ENCODE measurements around the gene ANTXR2.

ANTXR2 gene

GRCh38 chr4:80081566-80081965, 8.5 kb upstream of the ANTXR2 start:
- Mint-ChIP-seq H3K36me3 (ENCODE audit: low read depth) (no peaks in the 10 kb centered on the region), H3K4me3 (no peak overlapping the region), H3K4me1 (peaks cover 22% of the 10 kb centered on the region), H3K27ac (no peak overlapping the region), H3K9me3 (no peaks in the 10 kb centered on the region), H3K27me3 (no peaks in the 10 kb centered on the region)
- no peak for DNase-seq
- ATAC-seq = peak; percentile 56

- peaks cover 42% of the 10 kb centered on the region for H3K4me1 Mint-ChIP-seq
- ATAC-seq (no peak), DNase-seq (no peak)
- H3K27ac Mint-ChIP-seq = no peak overlapping the region
- H3K27me3 Mint-ChIP-seq = no peaks in the 10 kb centered on the region
- H3K4me3 Mint-ChIP-seq = no peak overlapping the region
- no peaks in the 10 kb centered on the region for H3K9me3 Mint-ChIP-seq
- H3K36me3 Mint-ChIP-seq (ENCODE audit: low read depth) = no peaks in the 10 kb centered on the region
Observed at GRCh38 chr4:80079255-80079923, 6.4 kb upstream of the ANTXR2 start.

GRCh38 chr4:80078346-80079092, 5.5 kb upstream of the ANTXR2 start:
- no peaks in the 10 kb centered on the region for H3K36me3 Mint-ChIP-seq (ENCODE audit: low read depth)
- ATAC-seq (no peak), DNase-seq (no peak)
- H3K27me3 Mint-ChIP-seq = no peaks in the 10 kb centered on the region
- no peak overlapping the region for H3K4me3 Mint-ChIP-seq
- H3K9me3 Mint-ChIP-seq = no peaks in the 10 kb centered on the region
- H3K27ac Mint-ChIP-seq = no peak overlapping the region
- H3K4me1 Mint-ChIP-seq = peaks cover 51% of the 10 kb centered on the region

- no peak for DNase-seq
- Mint-ChIP-seq H3K36me3 (ENCODE audit: low read depth) (no peaks in the 10 kb centered on the region), H3K4me3 (no peak overlapping the region), H3K27me3 (no peaks in the 10 kb centered on the region), H3K27ac (peak overlapping the region; percentile 37), H3K9me3 (no peaks in the 10 kb centered on the region), H3K4me1 (peaks cover 57% of the 10 kb centered on the region)
- peak; percentile 64 for ATAC-seq
Observed at GRCh38 chr4:80077639-80078038, 4.6 kb upstream of the ANTXR2 start.

GRCh38 chr4:80076681-80077080, 3.7 kb upstream of the ANTXR2 start:
- peak overlapping the region; percentile 67 for H3K27ac Mint-ChIP-seq
- H3K27me3 Mint-ChIP-seq = peaks cover 2% of the 10 kb centered on the region
- H3K9me3 Mint-ChIP-seq = no peaks in the 10 kb centered on the region
- peaks cover 63% of the 10 kb centered on the region for H3K4me1 Mint-ChIP-seq
- ATAC-seq (no peak), DNase-seq (no peak)
- H3K4me3 Mint-ChIP-seq = no peak overlapping the region
- H3K36me3 Mint-ChIP-seq (ENCODE audit: low read depth) = no peaks in the 10 kb centered on the region

GRCh38 chr4:80075995-80076675, 3.1 kb upstream of the ANTXR2 start:
- Mint-ChIP-seq H3K36me3 (ENCODE audit: low read depth) (peaks cover 3% of the 10 kb centered on the region), H3K4me1 (peaks cover 67% of the 10 kb centered on the region), H3K9me3 (no peaks in the 10 kb centered on the region), H3K27ac (peak overlapping the region; percentile 67), H3K4me3 (no peak overlapping the region), H3K27me3 (peaks cover 4% of the 10 kb centered on the region)
- ATAC-seq (no peak), DNase-seq (no peak)

GRCh38 chr4:80074651-80075050, 1.6 kb upstream of the ANTXR2 start:
- H3K4me3 Mint-ChIP-seq = no peak overlapping the region
- no peak for DNase-seq
- H3K4me1 Mint-ChIP-seq = peaks cover 81% of the 10 kb centered on the region
- H3K9me3 Mint-ChIP-seq = no peaks in the 10 kb centered on the region
- H3K36me3 Mint-ChIP-seq (ENCODE audit: low read depth) = peaks cover 12% of the 10 kb centered on the region
- no peak overlapping the region for H3K27ac Mint-ChIP-seq
- no peak for ATAC-seq
- H3K27me3 Mint-ChIP-seq = peaks cover 4% of the 10 kb centered on the region

GRCh38 chr4:80074069-80074468, 1.0 kb upstream of the ANTXR2 start:
- Mint-ChIP-seq H3K36me3 (ENCODE audit: low read depth) (peaks cover 12% of the 10 kb centered on the region), H3K4me1 (peaks cover 87% of the 10 kb centered on the region), H3K27me3 (peaks cover 4% of the 10 kb centered on the region), H3K4me3 (no peak overlapping the region), H3K27ac (peak overlapping the region; percentile 86), H3K9me3 (no peaks in the 10 kb centered on the region)
- no peak for DNase-seq
- ATAC-seq = no peak

GRCh38 chr4:80073473-80074008, 512 bp upstream of the ANTXR2 start:
- H3K4me1 Mint-ChIP-seq = peaks cover 85% of the 10 kb centered on the region
- peaks cover 12% of the 10 kb centered on the region for H3K36me3 Mint-ChIP-seq (ENCODE audit: low read depth)
- peak overlapping the region; percentile 89 for H3K4me3 Mint-ChIP-seq
- peak overlapping the region; percentile 86 for H3K27ac Mint-ChIP-seq
- peaks cover 4% of the 10 kb centered on the region for H3K27me3 Mint-ChIP-seq
- ATAC-seq (no peak), DNase-seq (no peak)
- no peaks in the 10 kb centered on the region for H3K9me3 Mint-ChIP-seq

- peaks cover 21% of the 10 kb centered on the region for H3K36me3 Mint-ChIP-seq (ENCODE audit: low read depth)
- no peaks in the 10 kb centered on the region for H3K9me3 Mint-ChIP-seq
- DNase-seq (peak; percentile 60), ATAC-seq (peak; percentile 12)
- peak overlapping the region; percentile 89 for H3K4me3 Mint-ChIP-seq
- H3K27me3 Mint-ChIP-seq = peaks cover 4% of the 10 kb centered on the region
- peak overlapping the region; percentile 87 for H3K27ac Mint-ChIP-seq
- H3K4me1 Mint-ChIP-seq = peaks cover 78% of the 10 kb centered on the region
Observed at GRCh38 chr4:80072228-80072743, 743 bp downstream of the ANTXR2 start.

GRCh38 chr4:80071604-80072227, 1.3 kb downstream of the ANTXR2 start:
- ATAC-seq (no peak), DNase-seq (no peak)
- peaks cover 4% of the 10 kb centered on the region for H3K27me3 Mint-ChIP-seq
- peaks cover 75% of the 10 kb centered on the region for H3K4me1 Mint-ChIP-seq
- peak overlapping the region; percentile 87 for H3K27ac Mint-ChIP-seq
- no peaks in the 10 kb centered on the region for H3K9me3 Mint-ChIP-seq
- H3K36me3 Mint-ChIP-seq (ENCODE audit: low read depth) = peaks cover 22% of the 10 kb centered on the region
- H3K4me3 Mint-ChIP-seq = peak overlapping the region; percentile 89

- H3K4me1 Mint-ChIP-seq = peaks cover 68% of the 10 kb centered on the region
- no peak for DNase-seq
- peaks cover 4% of the 10 kb centered on the region for H3K27me3 Mint-ChIP-seq
- H3K4me3 Mint-ChIP-seq = peak overlapping the region; percentile 89
- peaks cover 24% of the 10 kb centered on the region for H3K36me3 Mint-ChIP-seq (ENCODE audit: low read depth)
- peak overlapping the region; percentile 39 for H3K27ac Mint-ChIP-seq
- ATAC-seq = no peak
- no peaks in the 10 kb centered on the region for H3K9me3 Mint-ChIP-seq
Observed at GRCh38 chr4:80070880-80071603, 2.0 kb downstream of the ANTXR2 start.

GRCh38 chr4:80069837-80070731, 2.9 kb downstream of the ANTXR2 start:
- Mint-ChIP-seq H3K4me1 (peaks cover 61% of the 10 kb centered on the region), H3K36me3 (ENCODE audit: low read depth) (peaks cover 28% of the 10 kb centered on the region), H3K4me3 (peak overlapping the region; percentile 89), H3K9me3 (no peaks in the 10 kb centered on the region), H3K27me3 (peaks cover 4% of the 10 kb centered on the region), H3K27ac (peak overlapping the region; percentile 64)
- DNase-seq (no peak), ATAC-seq (peak; percentile 16)
